GM18861 (cell line): ENCODE measurements around the gene SLU7.
"Not testable (repeated sequence)": the region's sequence is repeated elsewhere in the genome, so short reads cannot be mapped to it uniquely, and the experiment has no call there.

Experiments used
- ATAC-seq: cut with Tn5 transposase; IDR thresholded peaks from one replicate; pipeline ENCODE4 v1.9.1; 2021; ENCODE audit not compliant: unreplicated experiment

Gene SLU7

DNA sequence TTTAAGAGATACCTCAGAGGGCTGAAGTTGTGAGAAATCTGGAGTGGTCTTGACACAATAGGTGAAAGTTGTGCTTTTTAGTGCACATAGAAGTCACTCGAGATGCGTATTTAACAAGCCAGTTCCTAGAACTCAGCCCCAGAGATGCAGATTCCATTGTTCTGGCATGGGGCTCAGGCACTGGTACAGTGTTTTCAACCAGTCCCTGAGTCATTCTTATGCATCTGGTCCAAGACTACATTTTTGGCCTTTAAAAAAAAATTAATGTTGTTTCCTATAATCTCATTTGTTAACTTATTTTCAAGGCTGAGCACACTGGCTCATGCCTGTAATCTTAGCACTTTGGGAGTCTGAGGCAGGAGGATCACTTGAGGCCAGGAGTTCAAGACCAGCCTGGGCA lies 32.4 kb upstream of the SLU7 start:
- no peak for ATAC-seq

GRCh38 chr5:160450164-160450932 lies 31.5 kb upstream of the SLU7 start:
- peak; percentile 46 for ATAC-seq

DNA sequence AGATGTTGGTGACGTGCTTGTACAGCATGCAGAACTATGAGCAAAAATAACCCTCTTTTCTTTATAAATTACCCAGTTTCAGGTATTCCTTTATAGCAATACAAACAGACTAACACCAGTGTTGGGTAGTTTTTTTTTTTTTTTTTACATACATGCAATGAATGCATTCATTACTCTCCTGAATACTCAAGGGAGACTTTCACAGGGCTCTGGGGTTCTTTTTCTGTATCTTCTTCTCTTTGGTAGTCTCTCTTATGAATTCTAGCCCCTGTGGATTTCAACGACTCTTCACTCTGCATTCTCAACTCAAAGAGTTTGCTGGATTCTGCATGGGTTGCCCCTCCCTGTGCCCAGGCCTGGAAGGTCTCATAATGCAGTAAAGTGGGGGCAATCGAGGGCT lies 30.6 kb upstream of the SLU7 start:
- no peak for ATAC-seq

- no peak for ATAC-seq
These were observed 30.0 kb upstream of the SLU7 start for GRCh38 chr5:160448886-160449285.

GRCh38 chr5:160445751-160446150 lies 26.9 kb upstream of the SLU7 start:
- no peak for ATAC-seq

- peak; percentile 40 for ATAC-seq
These were observed 26.3 kb upstream of the SLU7 start for GRCh38 chr5:160445132-160445531.

DNA sequence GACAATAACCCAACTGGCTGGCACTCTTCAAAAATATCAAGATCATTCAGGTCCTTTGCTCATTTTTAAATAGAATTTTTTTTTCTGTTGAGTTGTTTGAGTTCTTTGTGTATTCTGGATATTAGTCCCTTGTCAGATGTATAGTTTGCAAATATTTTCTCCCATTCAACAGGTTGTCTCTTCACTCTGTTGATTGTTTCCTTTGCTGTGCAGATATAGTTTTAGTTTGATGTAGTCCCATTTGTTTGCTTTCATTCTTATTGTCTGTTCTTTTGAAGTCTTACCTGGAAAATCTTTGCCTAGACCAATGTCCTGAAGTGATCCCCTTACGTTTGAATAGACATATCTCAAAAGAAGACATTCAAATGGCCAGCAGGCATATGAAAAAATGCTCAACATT lies 25.5 kb upstream of the SLU7 start:
- ATAC-seq, result no peak

DNA sequence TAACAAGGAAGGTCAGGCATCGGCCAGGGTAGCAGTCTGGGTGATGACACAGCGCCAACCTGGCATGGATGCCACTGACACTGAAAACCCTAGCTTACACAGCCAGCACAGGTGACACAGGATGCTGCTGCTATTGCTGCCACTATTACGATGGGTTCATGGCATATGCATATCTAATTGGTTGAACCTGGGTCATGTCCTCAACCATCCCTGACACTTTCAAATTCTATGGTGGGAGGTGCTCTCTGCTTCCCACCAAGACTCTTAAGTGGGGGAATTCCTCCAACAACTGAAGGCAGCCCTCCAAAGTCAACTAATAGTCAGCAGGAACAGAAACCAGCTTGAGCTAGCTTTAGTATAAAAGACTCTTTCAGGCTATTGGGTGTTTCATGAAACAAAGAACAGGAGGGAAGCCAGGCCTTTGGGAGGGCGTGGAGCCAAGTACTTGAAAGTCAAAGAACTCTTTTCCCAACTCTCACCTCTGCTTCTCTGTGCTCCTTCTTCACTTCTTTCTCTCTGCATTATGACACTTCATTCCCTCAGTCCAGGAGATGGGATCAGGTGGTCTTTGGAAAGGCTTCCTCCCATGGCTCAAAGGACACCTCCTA lies 24.0 kb upstream of the SLU7 start:
- peak; percentile 21 for ATAC-seq

GRCh38 chr5:160441311-160441781 lies 22.5 kb upstream of the SLU7 start:
- ATAC-seq, result peak; percentile 31

DNA sequence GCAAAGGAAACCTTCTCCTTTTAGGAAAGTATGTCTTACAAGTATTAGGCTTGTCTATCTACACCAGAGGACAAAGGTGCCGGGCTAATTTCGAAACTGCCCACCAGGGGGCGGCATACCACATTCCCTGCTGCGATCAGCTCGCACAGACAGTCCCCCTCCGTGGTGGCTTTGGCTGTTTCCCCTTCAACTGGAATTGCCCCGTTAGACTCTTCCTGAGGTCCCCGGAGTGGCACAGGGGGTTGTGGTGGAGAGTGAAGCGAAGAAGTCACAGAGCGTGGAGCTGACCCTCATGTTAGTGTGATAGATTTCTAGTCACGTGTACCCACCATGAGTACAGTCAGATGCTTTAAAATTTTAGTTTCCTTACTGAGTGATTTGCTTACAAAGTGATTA lies 20.3 kb upstream of the SLU7 start:
- ATAC-seq, result peak; percentile 34

GRCh38 chr5:160438316-160439204 lies 19.7 kb upstream of the SLU7 start:
- peak; percentile 18 for ATAC-seq

GRCh38 chr5:160437271-160437670 lies 18.4 kb upstream of the SLU7 start:
- no peak for ATAC-seq

- ATAC-seq, result not testable (repeated sequence)
These were observed 17.8 kb upstream of the SLU7 start for GRCh38 chr5:160436661-160437060.

DNA sequence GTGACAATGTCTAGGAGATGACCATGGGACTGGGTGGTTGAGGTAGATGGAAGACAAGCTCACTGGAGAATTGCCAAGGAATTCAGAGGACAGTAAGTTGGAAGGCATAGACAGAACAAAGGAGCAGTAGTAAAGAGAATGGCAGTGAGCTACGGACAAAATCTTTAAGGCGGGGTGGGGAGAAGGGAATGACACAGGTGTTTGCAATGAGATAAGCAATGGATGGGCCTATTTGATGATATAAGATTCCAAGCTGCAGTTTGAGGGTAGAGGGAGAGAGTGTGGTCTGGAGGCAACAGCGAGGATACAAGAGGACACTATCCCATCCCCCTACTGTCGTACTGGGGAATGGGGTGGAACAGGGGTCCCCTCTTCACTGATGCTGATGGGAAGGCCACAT lies 17.1 kb upstream of the SLU7 start:
- ATAC-seq, result no peak

DNA sequence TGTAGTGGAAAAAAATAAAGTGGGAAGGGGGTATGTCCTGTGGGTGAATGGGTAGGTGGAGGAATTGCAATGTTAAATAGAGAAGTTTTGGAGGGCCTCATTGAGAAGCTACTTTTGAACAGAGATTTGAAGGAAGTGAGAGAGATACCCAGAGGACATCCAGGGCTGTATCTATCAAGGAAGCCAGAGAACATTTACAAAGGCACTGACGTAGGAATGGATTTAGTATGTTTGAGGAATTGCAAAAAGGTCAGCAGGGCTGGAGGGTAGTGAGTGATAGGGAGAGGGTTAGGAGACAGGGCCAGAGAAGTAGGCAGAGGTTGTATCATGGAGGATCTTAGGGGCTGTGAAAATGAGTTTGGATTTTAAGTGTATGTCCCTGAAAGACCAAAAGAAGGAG lies 16.7 kb upstream of the SLU7 start:
- no peak for ATAC-seq

GRCh38 chr5:160434022-160434531 lies 15.2 kb upstream of the SLU7 start:
- peak; percentile 65 for ATAC-seq

DNA sequence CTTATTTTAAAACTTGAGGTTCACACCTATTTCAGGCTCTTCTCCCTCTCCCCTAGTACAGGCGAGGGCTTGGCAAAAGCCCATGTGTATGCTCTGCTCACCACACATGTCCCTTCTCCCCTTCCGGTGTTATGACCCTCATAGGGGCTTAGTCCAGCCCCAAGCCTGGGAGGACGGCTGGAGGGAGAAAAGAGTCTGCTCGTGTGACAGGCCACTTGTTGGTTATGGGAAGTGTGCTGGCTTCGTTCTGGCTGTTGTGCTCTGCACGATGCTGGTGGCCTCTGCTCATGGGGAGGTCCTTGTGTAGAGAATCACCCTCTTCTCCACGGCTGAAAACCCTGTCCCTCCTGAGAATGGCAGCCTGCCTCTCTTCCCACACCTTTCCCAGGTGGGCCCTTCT lies 13.9 kb upstream of the SLU7 start:
- ATAC-seq, result no peak

- peak; percentile 40 for ATAC-seq
These were observed 13.3 kb upstream of the SLU7 start for GRCh38 chr5:160432196-160432595.

GRCh38 chr5:160427607-160428006 lies 8.7 kb upstream of the SLU7 start:
- ATAC-seq, result no peak

- no peak for ATAC-seq
These were observed 4.2 kb upstream of the SLU7 start for GRCh38 chr5:160423099-160423498.

DNA sequence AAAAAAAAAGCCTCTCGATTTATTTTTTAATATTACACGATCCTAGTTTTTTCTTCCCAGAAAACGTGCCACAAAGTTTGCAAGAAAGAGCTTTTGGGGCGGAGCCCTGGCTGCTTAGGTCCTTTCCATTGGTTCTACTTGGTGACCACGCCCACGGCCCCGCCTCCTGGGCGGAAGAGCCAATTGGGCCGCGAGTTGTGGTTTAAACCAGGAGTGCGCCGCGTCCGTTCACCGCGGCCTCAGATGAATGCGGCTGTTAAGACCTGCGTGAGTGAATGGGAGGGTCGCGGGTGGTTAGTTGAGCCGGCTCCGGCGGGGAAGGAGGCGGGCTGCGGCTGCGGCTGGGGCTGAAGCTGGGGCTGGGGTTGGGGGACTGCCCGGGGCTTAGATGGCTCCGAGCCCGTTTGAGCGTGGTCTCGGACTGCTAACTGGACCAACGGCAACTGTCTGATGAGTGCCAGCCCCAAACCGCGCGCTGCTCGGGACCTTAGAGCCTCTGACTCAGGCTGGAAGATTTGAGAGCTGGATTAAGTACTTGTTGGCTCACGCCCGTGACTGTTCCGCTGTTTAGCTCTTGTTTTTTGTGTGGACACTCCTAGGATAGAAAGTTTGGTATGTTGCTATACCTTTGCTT lies 2.9 kb upstream of the SLU7 start, which contains the start of gene PTTG1:
TSS of gene PTTG1 (plus strand) at position 231 of the 634 bp plus-strand sequence. CDS start 458 bp downstream, outside the sequence.
- ATAC-seq, result peak; percentile 52
